Measurements from ENCODE around the gene RALBP1. TPM values are rescaled to one million over a fixed set of nuclear protein-coding genes. Genes with fewer than 3 reads are reported as not detected.
"Not testable (repeated sequence)": the region's sequence is repeated elsewhere in the genome, so short reads cannot be mapped to it uniquely, and the experiment has no call there.

Gene RALBP1
- 51.6 and 57.1 TPM in 2 replicates for total RNA-seq (2014; rRNA removed; shearing (Covaris generic))
- 52.0 and 63.0 TPM in 2 replicates for polyA plus RNA-seq (2015; cell fraction: cytosol; rRNA removed)
- 10.1 and 10.8 TPM in 2 replicates for polyA plus RNA-seq (2015; cell fraction: nucleus; rRNA removed)

DNA sequence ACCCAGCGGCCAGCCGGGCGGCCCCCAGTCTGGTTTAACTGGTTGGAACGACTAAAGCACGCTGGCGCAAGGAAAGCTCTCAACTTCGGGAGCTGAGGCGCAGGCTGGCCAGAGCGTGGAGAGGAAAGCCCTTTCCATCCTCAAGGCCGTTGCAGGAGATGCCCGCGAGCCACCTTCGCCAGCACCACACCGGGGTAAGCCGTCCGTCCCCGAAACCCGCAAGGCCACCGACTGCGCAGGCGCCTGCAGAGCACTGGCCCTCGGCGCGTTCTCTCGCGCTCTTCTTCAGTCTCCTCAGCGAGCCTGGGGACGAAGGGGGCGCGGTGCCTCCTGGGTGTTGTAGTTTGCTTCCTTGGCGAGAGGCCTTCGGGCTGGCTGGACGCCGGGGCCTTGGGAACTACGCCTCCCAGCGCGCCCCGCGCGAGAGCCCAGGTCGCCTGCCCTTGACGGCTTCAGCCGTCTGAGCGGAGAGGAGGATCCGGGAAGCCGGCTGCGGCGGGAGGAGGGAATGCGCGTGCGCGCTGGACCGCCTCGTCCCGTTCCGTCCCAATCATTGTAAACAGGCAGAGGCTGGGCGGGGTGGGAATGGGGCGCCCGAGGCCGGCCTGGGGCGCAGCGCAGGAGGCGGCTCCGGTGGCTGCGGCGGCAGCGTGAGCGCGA, at the start of gene RALBP1:
TSS of gene RALBP1 (plus strand) at position 531 of the 660 bp plus-strand sequence. CDS start 37,533 bp downstream, outside the sequence.
- DNase-seq (ENCODE audit: low read depth, low spot score): peak; percentile 99
- in situ Hi-C loops (cut with HindIII; ENCODE audit: low pct_unique_long_range_greater_than_20kb, low sequenced_read_pairs): no loop called here

DNA sequence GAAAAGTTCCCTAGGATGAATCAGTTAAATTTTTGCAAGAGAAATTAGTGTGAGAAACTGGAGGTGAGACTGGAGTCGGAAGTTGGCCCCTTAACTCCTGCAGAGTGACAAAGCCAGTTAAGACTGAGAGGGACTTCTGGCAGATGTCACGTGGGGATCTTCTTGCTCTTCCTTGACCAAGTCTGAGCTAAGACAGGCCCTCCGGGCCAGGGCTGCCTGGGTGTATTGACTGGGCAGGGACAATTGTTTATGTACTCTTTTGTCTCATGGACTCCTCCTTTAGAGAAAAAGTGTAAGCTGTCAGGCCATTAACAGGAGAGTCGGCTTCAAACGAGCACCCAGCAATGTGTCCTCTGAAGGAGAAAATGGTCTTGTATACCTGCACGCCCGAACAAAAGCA, 48.6 kb upstream of the RALBP1 start:
- no peak for DNase-seq (ENCODE audit: low read depth, low spot score)
- in situ Hi-C loops (cut with HindIII; ENCODE audit: low pct_unique_long_range_greater_than_20kb, low sequenced_read_pairs): no loop called here

DNA sequence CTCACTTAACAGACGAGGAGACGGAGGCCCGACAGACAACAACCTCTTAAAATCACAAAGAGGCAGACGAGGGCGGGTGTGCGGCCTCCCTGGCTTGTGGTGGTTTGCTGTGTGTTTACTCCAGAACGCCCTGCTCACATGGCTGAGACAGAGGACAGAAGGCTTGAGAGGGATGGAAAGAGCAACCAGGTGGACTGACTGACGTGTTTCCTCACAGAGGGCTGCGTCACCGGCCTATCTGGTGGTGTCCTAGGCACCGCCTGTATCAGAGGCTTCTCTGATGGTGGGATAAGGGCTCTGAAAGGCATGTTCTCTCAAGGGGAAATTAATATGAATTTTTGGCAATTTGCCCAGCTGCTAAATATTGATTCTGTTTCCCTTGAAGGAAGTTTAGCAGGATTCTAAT, 47.0 kb upstream of the RALBP1 start:
- in situ Hi-C loops (cut with HindIII; ENCODE audit: low pct_unique_long_range_greater_than_20kb, low sequenced_read_pairs): no loop called here
- no peak for DNase-seq (ENCODE audit: low read depth, low spot score)

DNA sequence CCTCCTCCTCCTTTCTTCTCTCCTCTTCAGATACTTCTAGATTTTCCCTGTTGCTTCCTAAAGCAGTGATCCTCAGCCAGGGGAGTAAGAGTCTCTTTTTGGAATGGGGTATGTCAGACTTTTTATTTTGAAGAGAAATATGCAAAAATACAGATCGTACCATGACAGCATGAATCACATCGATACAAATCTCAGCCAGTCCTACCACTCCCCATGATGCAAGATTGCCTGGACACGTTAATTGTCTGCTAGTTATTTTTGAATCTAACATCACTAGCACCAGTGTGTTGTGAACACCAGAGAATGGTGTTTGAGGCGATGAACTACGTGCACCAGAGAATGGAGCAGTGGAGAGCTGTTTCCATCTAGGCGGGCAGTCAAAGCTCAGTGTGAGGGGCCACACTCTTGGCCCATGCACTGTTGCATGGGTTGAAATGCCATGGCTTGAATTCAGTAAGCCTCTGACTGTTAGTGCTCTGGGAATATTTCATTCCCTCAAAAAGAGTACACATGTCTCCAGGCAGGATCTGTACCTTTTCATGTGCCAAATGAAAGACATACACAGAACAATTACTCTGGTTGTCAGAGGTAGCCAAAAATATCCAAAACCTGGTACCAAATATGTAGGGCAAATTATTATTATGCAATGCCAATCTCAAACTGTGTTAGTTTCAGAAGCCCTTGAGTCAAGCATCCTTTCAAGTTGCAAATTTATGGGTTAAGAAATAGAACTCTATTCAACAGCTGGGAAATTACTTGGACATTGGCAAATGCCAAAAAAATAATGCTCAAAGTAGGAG, 46.3 kb upstream of the RALBP1 start:
- in situ Hi-C loops (cut with HindIII; ENCODE audit: low pct_unique_long_range_greater_than_20kb, low sequenced_read_pairs): no loop called here

DNA sequence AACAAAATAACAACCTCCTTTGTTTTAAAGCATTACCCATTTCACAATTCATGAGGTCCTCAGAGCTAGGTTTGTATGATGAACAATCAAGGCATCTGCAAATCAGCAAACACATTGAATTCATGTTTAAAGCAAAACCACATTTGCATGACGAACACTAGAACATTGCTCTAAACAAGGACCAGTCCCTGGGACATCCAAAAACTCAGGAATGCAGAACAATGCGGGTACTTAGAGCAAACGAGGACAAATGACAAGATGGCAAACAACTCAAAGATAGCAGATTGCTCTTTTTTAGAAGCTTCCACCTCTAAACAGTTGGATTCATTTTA, 45.7 kb upstream of the RALBP1 start:
- in situ Hi-C loops (cut with HindIII; ENCODE audit: low pct_unique_long_range_greater_than_20kb, low sequenced_read_pairs): no loop called here
- DNase-seq (ENCODE audit: low read depth, low spot score): no peak

More for the DNA sequence above, 46.3 kb upstream of the RALBP1 start:
- DNase-seq (ENCODE audit: low read depth, low spot score): no peak

DNA sequence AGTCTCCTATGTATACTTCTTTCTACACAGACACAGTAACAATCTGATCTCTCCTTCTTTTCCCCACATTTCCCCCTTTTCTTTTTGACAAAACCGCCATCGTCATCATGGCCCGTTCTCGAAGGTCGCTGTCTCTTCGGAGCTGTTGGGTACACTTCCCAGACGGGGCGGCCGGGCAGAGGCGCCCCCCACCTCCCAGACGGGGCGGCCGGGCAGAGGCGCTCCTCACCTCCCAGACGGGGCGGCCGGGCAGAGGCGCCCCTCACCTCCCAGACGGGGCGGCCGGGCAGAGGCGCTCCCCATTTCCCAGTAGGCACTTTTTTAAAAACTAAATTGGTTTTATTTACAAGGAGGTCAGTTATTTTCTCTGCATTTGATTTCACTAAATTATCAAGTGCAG, 45.0 kb upstream of the RALBP1 start:
- in situ Hi-C loops (cut with HindIII; ENCODE audit: low pct_unique_long_range_greater_than_20kb, low sequenced_read_pairs); DNase-seq (ENCODE audit: low read depth, low spot score): not testable (repeated sequence)

DNA sequence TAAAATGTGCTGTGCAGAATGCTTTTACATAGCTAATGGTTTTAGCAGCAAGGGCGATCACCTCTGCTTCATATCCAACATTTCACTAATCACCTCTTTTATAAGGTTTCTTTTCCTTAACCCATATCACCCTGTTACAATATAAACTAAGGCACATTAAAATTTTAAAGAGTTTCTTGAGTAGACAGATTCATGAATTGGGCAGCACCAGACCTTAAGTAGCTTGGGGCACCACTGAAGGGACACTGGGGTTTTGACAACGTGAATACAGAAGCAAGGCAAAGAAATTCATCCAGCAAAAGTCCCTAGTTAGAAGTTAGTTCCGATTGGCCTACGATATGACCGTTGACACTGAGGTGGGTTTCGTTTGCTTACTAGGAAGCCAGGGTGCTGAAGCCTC, 44.0 kb upstream of the RALBP1 start:
- in situ Hi-C loops (cut with HindIII; ENCODE audit: low pct_unique_long_range_greater_than_20kb, low sequenced_read_pairs): no loop called here
- no peak for DNase-seq (ENCODE audit: low read depth, low spot score)

DNA sequence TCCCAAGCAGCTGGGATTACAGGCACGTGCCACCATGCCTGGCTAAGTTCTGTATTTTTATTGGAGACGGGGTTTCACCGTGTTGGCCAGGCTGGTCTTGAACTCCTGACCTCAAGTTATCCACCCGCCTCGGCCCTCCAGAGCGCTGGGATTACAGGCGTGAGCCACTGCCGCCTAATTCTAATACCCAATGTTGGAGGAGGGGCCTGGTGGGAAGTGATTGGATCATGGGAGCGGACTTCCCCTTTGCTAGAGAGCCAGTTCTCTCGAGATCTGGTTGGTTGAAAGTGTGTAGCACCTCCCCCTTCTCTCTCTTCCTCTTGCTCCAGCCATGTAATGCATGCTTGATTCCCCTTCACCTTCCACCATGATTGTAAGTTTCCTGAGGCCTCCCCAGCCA, 42.2 kb upstream of the RALBP1 start:
- in situ Hi-C loops (cut with HindIII; ENCODE audit: low pct_unique_long_range_greater_than_20kb, low sequenced_read_pairs); DNase-seq (ENCODE audit: low read depth, low spot score): not testable (repeated sequence)

DNA sequence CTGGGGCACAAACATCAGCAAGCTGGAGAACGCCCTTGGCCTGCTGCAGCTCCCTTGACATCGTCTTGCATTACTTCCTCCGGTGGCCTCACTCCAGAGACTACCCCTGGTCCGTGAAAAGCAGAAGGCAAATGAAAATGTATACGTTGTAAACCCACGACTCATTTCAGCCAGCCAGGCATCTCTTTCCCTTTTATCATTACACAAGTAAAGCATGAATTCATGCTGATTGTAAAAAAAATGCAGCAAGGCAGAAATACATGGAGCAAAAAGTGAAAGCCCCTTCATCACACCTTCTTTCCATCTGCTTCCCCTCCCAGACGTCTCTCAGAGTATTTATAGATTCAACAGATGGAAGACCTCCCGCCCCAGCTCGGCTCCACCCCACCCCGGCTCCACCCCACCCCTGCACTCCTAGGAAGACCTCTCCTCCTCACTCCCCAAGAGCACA, 41.6 kb upstream of the RALBP1 start:
- DNase-seq (ENCODE audit: low read depth, low spot score): no peak
- in situ Hi-C loops (cut with HindIII; ENCODE audit: low pct_unique_long_range_greater_than_20kb, low sequenced_read_pairs): no loop called here

DNA sequence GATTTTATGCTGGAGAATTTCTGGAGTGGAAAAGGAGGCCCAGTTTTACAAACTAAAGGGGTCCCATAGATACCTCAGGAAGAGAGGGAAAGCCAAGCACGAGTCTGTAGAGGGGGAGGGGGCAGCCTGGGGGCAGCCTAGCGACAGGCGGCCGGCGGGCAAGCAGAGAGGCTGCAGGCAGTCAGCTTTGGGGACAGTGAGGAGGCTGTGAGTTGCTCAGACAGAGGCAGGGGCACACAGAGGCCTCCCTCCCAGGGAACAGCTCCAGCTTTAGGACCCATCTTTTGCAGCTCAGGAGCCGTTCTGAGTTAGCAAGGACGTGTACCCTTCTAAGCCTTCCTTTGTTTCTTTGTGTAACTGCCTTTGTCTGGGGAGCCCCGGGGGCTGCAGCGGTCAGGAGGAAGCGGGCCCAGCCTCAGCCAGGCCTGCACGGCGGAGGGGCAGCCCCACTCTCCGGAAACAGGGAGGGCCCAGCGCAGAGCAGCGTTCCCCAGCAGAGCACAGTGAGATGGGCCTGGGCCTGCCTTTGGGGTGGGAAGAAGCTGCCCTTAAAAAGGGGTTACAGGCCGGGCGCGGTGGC, 41.1 kb upstream of the RALBP1 start:
- in situ Hi-C loops (cut with HindIII; ENCODE audit: low pct_unique_long_range_greater_than_20kb, low sequenced_read_pairs): no loop called here
- no peak for DNase-seq (ENCODE audit: low read depth, low spot score)

DNA sequence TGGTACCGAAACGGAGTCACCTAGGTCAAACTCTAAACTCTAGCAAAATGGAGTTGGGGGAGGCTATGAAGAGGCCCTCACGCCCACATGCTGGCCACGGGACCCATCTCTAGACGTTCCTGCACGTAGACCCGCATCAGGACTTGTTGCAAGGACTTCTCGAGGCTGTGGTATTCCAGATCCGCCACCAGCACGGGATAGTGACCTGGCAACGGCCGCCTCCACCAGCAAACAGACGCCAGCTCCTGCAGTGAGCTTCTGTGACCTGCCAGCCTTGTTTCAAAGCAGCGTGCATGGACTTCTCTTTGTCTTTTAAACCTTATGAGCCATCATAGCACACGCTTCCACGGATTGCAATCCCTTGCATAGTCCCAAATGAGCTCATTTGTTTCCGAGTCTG, 40.3 kb upstream of the RALBP1 start:
- in situ Hi-C loops (cut with HindIII; ENCODE audit: low pct_unique_long_range_greater_than_20kb, low sequenced_read_pairs): no loop called here
- no peak for DNase-seq (ENCODE audit: low read depth, low spot score)

DNA sequence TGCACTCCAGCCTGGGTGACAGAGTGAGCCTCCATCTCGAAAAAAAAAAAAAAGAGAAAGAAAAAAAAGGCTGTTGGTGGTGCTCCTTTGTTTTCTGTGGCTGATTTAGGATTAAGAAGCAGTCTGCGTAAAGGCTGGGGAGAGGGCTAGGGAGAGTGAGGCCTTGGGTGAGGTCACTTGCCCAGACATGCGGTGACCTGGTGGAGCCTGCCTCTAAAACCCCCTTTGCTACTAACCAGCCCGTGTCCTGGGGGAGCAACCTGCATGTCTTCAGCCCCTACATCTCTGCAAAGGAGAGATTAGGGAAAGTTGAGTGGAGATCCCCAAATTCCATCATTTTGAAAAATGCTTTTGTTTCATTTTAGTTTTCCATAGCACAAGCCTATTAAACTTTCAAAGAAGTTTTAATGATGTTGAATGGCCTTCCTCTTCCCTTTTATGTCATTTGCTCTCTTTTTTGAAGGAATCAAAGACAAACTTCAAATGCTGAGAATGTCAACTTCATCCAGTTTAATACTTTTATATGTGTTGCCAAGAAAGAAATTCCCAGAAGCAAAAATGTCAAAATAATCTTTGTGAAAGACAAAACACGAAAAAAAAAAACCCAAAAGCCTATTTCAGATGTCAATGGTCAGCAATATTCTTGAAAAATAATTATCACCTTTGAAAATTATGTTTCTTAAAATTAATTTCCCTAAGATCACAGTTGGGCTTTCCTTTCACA, 38.9 kb upstream of the RALBP1 start:
- in situ Hi-C loops (cut with HindIII; ENCODE audit: low pct_unique_long_range_greater_than_20kb, low sequenced_read_pairs): no loop called here

DNA sequence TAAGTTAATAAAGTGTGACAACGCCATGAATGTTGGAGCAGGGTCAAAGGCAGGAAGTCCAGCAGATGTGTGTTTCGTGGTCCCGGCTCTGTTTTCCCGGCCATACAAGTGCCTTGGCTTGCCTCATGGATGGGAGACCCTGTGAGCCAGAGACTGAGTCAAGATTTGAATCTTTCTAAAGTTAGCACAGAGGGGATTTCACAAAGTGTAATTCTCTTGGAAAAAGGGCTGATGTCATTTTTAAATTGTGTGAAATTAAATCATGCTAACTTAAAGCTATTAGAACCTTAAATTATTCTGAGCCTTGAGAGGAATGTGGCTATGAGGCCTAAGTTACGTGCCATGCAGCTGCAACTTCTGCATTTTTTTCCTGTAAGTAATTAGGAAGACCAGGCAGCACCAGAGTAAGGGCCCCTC, 38.3 kb upstream of the RALBP1 start:
- no peak for DNase-seq (ENCODE audit: low read depth, low spot score)
- in situ Hi-C loops (cut with HindIII; ENCODE audit: low pct_unique_long_range_greater_than_20kb, low sequenced_read_pairs): no loop called here

More for the DNA sequence above, 38.9 kb upstream of the RALBP1 start:
- DNase-seq (ENCODE audit: low read depth, low spot score): no peak

DNA sequence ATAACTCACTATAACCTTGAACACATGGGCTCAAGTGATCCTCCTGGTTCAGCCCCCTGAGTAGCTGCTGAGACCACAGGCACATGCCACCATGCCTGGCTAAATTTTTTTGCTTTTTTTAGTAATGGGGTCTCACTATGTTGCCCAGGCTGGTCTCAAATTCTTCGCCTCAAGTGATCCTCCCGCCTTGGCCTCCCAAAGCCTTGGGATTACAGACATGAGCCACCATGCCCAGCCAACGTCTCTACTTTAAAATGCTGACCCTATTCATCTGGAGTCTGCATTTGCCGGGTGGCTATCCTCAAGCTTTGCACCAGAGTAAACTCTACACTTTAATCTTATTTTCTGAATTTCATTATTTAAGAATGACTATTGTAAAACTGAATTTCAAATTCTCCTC, 37.6 kb upstream of the RALBP1 start:
- no peak for DNase-seq (ENCODE audit: low read depth, low spot score)
- in situ Hi-C loops (cut with HindIII; ENCODE audit: low pct_unique_long_range_greater_than_20kb, low sequenced_read_pairs): no loop called here

DNA sequence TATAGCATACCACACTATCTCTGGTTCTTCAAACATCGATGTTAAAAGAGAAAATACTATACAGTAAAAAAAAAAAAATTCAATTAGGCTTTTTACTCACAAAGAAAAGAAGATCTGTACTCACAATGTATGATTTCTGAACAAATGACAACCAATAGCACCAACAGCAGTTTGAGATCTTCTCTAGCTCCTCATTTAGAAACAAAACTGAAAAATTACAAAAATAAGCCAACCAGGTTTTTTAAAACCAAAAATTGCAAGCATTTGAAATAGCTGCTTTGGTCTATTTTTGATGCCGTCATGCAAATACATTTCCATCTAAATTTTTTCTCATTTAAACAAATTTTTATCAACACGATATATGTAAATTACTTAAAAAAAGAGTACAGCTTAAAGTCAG, 34.3 kb upstream of the RALBP1 start:
- no peak for DNase-seq (ENCODE audit: low read depth, low spot score)
- in situ Hi-C loops (cut with HindIII; ENCODE audit: low pct_unique_long_range_greater_than_20kb, low sequenced_read_pairs): no loop called here

DNA sequence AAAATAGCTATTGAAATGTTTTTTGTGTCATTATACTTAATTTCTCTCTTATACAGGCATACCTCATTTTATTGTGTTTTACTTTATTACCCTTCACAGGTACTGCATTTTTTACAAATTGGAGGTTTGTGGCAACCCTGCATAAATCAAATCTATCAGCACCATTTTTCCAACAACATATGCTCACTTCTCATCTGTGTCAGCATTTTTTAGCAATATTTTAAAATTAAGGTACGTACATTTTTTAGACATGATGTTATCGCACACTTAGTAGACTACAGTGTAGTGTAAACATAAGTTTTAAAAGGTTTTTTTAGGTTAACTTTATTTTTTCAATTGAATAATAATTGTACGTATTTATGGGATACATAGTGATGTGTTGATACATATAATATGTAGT, 30.8 kb upstream of the RALBP1 start:
- in situ Hi-C loops (cut with HindIII; ENCODE audit: low pct_unique_long_range_greater_than_20kb, low sequenced_read_pairs): no loop called here
- no peak for DNase-seq (ENCODE audit: low read depth, low spot score)

DNA sequence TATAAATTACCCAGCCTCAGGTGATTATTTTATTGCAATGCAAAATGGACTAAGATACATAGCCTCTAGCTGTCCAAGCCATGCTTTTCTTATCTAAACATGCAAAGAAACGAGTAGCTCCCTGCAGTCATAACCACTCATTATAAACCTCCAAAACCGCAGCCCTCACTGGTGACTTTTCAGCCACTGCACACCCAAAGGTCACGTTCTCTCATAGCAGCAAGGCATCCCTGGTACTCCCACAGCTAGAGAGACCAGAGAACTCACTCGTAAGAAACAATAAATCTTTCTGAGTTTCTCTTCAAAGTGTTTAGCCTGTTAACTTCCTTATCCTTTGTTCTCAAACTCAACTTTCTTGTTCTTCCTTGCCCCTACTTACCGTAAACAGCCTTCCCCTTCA, 28.5 kb upstream of the RALBP1 start:
- in situ Hi-C loops (cut with HindIII; ENCODE audit: low pct_unique_long_range_greater_than_20kb, low sequenced_read_pairs): no loop called here
- DNase-seq (ENCODE audit: low read depth, low spot score): no peak

DNA sequence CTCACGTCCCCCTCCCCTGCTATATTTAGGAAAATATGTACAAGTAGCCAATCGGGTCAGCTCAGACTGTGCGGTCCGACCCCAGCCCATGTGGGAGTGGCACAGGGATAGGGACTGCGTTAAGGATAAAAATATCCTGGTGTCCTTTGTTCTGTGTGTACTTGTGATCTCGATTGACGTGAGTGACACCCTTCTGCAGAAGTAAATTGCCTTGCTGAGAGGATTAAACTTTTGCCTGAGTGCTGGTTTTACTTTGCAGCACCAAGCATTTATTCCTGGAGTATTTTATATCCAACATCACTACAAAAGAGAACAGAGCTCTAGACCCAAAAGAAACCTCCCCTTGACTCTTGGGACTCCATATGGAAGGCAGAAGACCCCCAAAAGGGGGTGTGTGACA, 28.0 kb upstream of the RALBP1 start:
- in situ Hi-C loops (cut with HindIII; ENCODE audit: low pct_unique_long_range_greater_than_20kb, low sequenced_read_pairs): no loop called here
- no peak for DNase-seq (ENCODE audit: low read depth, low spot score)
